HepG2 (cell line): ENCODE data around the gene SUPT6H. TPM values are rescaled to one million over a fixed set of nuclear protein-coding genes. Genes with fewer than 3 reads are reported as not detected.

Experiments used
- ARID4A ChIP-seq: sonication (generic); formaldehyde crosslinking; IDR thresholded peaks from 2 replicates; pipeline ENCODE4 v1.5.0; 2020; ENCODE audit warnings: mild to moderate bottlenecking, missing genetic modification reagents, borderline replicate concordance
- ARID5B ChIP-seq: IDR thresholded peaks from 2 replicates; pipeline ENCODE4 v1.4.0; 2020; ENCODE audit warnings: mild to moderate bottlenecking, missing genetic modification reagents
- ARNT ChIP-seq: fragments of 450-650 bp; IDR thresholded peaks from 2 replicates; pipeline ENCODE4 v1.6.1; 2017
- ATF4 ChIP-seq, 2 experiments: fragments of 450-650 bp in 1 of 2; sonication (generic) in 1 of 2; formaldehyde crosslinking; IDR thresholded peaks; 2 replicates each; pipeline versions ENCODE4 v1.5.0 to v1.8.0; 2020 to 2022; ENCODE audit warnings: mild to moderate bottlenecking in 1 of 2, missing genetic modification reagents in 1 of 2
- CBX1 ChIP-seq: IDR thresholded peaks from one replicate; pipeline ENCODE4 v1.6.1; 2016; ENCODE audit warnings: antibody characterized with exemption, low read depth
- FOSL1 ChIP-seq: sonication (generic); formaldehyde crosslinking; IDR thresholded peaks from 2 replicates; pipeline ENCODE4 v1.9.0; 2021; ENCODE audit warnings: missing genetic modification reagents, borderline replicate concordance
- HHEX ChIP-seq: IDR thresholded peaks from 2 replicates; pipeline ENCODE4 v1.6.1; 2016; ENCODE audit warnings: control low read depth
- MNT ChIP-seq: fragments of 450-650 bp; IDR thresholded peaks from 2 replicates; pipeline ENCODE4 v1.6.1; 2016
- NCOA5 ChIP-seq: sonication (generic); formaldehyde crosslinking; IDR thresholded peaks from 2 replicates; pipeline ENCODE4 v1.4.0; 2020; ENCODE audit warnings: missing genetic modification reagents
- REST ChIP-seq, 2 experiments: IDR thresholded peaks; 2 replicates each; pipeline ENCODE4 v1.6.1; 2011 to 2012; ENCODE audit warnings: low read length in 2 of 2, borderline replicate concordance in 1 of 2, low read depth in 1 of 2, mild to moderate bottlenecking in 1 of 2, moderate library complexity in 1 of 2
- TFE3 ChIP-seq: IDR thresholded peaks from 2 replicates; pipeline ENCODE4 v1.6.1; 2016
- ZNF777 ChIP-seq: sonication (generic); formaldehyde crosslinking; IDR thresholded peaks from 2 replicates; pipeline ENCODE4 v1.4.0; 2020; ENCODE audit warnings: missing genetic modification reagents
- polyA plus RNA-seq, 8 experiments: library from polyadenylated mRNA; depleted of rRNA in 3 of 8; stranded (reverse) in 7 of 8; unstranded in 1 of 8; fragments of >200 nt; fragmentation: Illumina TruSeq in 4 of 8; extraction: Trizol in 4 of 8; gene quantifications; 2 replicates each; pipeline versions ENCODE4 v1.2.1 to v1.2.3, GENCODE V29; 2011 to 2016; ENCODE audit warnings: low read depth in 4 of 8, missing spikeins in 1 of 8, mixed read lengths in 1 of 8; ENCODE audit not compliant: insufficient read depth in 1 of 8
- total RNA-seq, 5 experiments: library from RNA; depleted of rRNA; stranded (reverse); fragments of >200 nt; fragmentation: Illumina TruSeq; extraction: Trizol; gene quantifications; 2 replicates each; pipeline ENCODE4 v1.2.3, GENCODE V29; 2016; ENCODE audit warnings: low read depth in 1 of 5

The SUPT6H gene
- total and polyA plus RNA-seq, 2 of the 13 experiments (the other 11 are each of a cell fraction or from before 2014, with no cell fraction given), result 32.7 to 39.9 TPM

GRCh38 chr17:28698253-28698941 is 36.4 kb downstream of the SUPT6H start (continued):
- TF ChIP-seq REST (IDR thresholded peaks at IDR 0.05; ENCODE audit: borderline replicate concordance in 1 of 2, low read depth in 1 of 2, low read length in 2 of 2) (no peak; a peak in 1 of 4 replicates), ZNF777 (CRISPR knock-in tag) (peak; percentile 24; the same call in 1 of the 2 replicates), TFE3 (peak; percentile 63), ARID4A (CRISPR knock-in tag) (peak; percentile 93; the same call in 1 of the 2 replicates), HHEX (no peak), MNT (peak; percentile 68), NCOA5 (no peak), ARID5B (peak; percentile 83), ARNT (no peak), ATF4 (CRISPR knock-in tag; IDR thresholded peaks at IDR 0.05) (peak in 1 of 2 experiments; percentile 48; a peak in 1 of 4 replicates), FOSL1 (CRISPR knock-in tag) (no peak), CBX1 (peak; percentile 73)
